ENCODE results near the gene OLFM2. TPM values are rescaled to one million over a fixed set of nuclear protein-coding genes. Genes with fewer than 3 reads are reported as not detected.

The OLFM2 gene
- total and polyA plus RNA-seq, 12 donors, result 0.30 to 8.0 (median 1.4) TPM

DNA sequence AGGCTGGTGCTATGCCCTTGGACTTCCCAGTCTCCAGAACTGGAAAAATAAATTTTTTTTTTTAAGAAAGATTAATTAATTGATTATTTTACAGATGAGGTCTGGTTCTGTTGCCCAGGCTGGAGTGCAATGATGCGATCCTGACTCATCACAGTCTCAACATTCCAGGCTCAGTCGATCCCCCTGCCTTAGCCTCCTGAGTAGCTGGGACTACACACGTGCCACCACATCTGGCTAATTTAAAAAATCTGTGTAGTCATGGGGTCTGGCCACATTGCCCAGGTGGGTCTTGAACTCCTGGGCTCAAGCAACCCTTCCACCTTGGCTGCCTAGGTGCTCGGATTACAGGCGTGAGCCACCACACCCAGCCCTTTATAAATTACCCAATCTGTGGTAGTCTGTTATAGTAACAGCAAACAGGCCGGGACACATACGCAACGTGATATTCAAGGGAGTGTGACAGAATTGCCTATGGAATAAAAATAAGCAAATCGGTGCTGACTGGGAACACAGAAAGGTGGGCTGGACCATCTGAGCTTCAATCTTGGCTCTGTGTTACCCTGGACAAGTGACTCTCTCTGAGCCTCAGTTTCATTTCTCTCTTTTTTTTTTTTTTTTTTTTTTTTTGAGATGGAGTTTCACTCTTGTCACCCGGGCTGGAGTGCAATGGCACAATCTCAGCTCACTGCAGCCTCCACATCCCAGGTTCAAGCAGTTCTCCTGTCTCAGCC is 58.4 kb downstream of the OLFM2 start:
- peaks cover 0 to 7% (median 0%) of the 10 kb centered on the region in 11 donors for H3K9me3 ChIP-seq
- H3K27ac ChIP-seq, result no peak overlapping the region
- intact Hi-C loops (cut with DNase I), result no loop called here
- peaks cover 0 to 24% (median 6%) of the 10 kb centered on the region in 7 donors for H3K27me3 ChIP-seq
- no peaks in the 10 kb centered on the region for H3K36me3 ChIP-seq
- ATAC-seq, result no peak
- no peak overlapping the region for H3K4me3 ChIP-seq
- TF ChIP-seq, protein P1, sequence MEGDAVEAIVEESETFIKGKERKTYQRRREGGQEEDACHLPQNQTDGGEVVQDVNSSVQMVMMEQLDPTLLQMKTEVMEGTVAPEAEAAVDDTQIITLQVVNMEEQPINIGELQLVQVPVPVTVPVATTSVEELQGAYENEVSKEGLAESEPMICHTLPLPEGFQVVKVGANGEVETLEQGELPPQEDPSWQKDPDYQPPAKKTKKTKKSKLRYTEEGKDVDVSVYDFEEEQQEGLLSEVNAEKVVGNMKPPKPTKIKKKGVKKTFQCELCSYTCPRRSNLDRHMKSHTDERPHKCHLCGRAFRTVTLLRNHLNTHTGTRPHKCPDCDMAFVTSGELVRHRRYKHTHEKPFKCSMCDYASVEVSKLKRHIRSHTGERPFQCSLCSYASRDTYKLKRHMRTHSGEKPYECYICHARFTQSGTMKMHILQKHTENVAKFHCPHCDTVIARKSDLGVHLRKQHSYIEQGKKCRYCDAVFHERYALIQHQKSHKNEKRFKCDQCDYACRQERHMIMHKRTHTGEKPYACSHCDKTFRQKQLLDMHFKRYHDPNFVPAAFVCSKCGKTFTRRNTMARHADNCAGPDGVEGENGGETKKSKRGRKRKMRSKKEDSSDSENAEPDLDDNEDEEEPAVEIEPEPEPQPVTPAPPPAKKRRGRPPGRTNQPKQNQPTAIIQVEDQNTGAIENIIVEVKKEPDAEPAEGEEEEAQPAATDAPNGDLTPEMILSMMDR (IDR thresholded peaks at IDR 0.05), result no peak
- WGBS, 2 donors, result 87% methylated on average over 10 of the region's 10 CpGs
- H3K4me1 ChIP-seq, result no peaks in the 10 kb centered on the region
- no peak for DNase-seq

DNA sequence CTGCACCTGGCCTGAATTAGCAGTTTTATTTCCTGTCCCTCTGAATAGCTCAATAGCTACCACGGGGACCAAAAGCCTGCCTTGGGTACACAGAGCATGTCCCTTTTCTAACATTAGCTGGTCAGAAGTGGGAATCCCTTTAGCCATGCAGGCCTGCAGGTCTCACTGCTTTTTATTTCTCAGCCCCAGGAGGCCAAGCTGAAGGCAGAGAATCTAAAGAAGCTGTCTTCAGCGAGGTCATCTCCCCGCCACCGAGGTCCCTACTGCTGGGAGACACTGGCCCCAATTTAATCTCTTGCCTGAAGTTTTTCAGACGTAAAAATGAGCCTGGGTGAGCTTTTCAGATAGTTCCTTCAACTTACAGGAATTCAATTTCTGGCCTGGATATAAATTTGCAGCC is 60.5 kb downstream of the OLFM2 start:
- intact Hi-C loops (cut with DNase I), result no loop called here

DNA sequence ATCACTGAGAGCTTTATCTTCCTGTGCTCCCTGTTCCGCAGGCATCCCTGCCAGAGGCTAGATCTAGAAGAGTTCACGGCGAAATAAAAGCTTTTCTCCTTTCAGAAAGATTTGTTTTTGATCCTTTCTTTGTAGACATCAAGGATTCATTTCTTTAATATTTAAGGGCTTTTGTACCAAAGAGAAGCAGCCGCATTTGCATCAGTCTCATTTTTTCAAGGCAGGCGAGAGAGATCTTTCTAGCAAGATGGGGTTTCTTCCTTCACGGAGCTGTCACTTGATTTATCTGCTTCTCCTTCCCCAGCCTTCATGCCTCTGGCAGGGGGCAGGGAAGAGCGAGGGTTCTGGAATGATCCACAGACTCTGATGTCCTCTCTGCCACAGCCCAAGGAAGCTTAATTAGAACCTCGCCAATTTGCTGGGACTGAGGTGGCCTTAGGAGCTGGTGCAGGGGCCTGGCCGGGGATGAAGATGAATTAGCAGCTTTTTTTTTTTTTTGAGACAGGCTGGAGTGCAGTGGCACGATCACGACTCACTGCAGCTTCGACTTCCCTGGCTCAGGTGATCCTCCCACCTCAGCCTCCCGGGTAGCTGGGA is 61.2 kb downstream of the OLFM2 start:
- Histone ChIP-seq H3K9me3 (peaks cover 0 to 7% (median 0%) of the 10 kb centered on the region in 11 donors), H3K36me3 (no peaks in the 10 kb centered on the region), H3K4me1 (no peaks in the 10 kb centered on the region), H3K4me3 (no peak overlapping the region), H3K27ac (no peak overlapping the region), H3K27me3 (peaks cover 0 to 23% (median 6%) of the 10 kb centered on the region in 7 donors)
- intact Hi-C loops (cut with DNase I), result no loop called here
- TF ChIP-seq, protein P1 (IDR thresholded peaks at IDR 0.05), result no peak
- ATAC-seq (no peak), DNase-seq (no peak)
- WGBS, 2 donors, result 64 to 69% methylated on average over 13 of the region's 13 CpGs

More for the DNA sequence above, 60.5 kb downstream of the OLFM2 start:
- Histone ChIP-seq H3K4me3 (no peak overlapping the region), H3K4me1 (no peaks in the 10 kb centered on the region), H3K27ac (no peak overlapping the region), H3K9me3 (peaks cover 0 to 7% (median 0%) of the 10 kb centered on the region in 11 donors), H3K27me3 (peaks cover 0 to 23% (median 6%) of the 10 kb centered on the region in 7 donors), H3K36me3 (no peaks in the 10 kb centered on the region)
- ATAC-seq, result no peak
- no peak for DNase-seq
- WGBS, 2 donors, result 59 to 64% methylated on average over 5 of the region's 5 CpGs
- TF ChIP-seq, protein P1 (IDR thresholded peaks at IDR 0.05), result no peak

DNA sequence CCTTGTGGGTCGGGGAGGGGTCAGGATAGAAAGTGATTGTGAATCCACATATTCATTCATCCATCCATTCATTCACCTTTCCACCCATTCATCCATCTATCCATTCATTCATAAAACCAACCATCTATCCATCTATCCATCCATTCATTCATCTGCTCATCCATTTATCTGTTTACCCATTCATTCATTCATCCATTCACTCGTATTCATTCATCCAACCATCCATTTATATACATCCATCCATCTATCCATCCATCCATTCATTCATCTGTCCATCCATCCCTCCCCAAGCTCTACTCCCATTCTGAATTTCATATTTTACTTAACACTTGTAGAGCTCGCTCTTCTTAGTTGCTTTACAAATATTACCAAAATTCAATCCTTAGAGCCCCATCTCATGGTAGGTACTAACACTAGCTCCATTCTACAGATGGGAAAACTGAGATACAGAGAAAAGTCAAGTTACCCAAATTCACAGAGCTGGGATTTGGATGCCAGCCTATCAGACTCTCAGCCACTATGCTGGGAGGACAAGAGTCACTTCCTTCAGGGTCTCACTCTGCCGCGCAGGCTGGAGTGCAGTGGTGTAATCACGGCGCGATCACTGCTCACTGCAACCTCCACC is 63.6 kb downstream of the OLFM2 start:
- intact Hi-C loops (cut with DNase I), result no loop called here
- peaks cover 0 to 24% (median 6%) of the 10 kb centered on the region in 7 donors for H3K27me3 ChIP-seq
- H3K4me1 ChIP-seq, result no peaks in the 10 kb centered on the region
- H3K27ac ChIP-seq, result no peak overlapping the region
- no peak overlapping the region for H3K4me3 ChIP-seq
- ATAC-seq (no peak), DNase-seq (no peak)
- H3K9me3 ChIP-seq, result peaks cover 0 to 4% (median 0%) of the 10 kb centered on the region in 11 donors
- TF ChIP-seq, protein P1 (IDR thresholded peaks at IDR 0.05), result no peak
- WGBS, 2 donors, result 92 to 96% methylated on average over 8 of the region's 8 CpGs
- no peaks in the 10 kb centered on the region for H3K36me3 ChIP-seq
